Prostate gland (tissue), 2 donors: ENCODE data around the gene ENPEP. TPM values are rescaled to one million over a fixed set of nuclear protein-coding genes. Genes with fewer than 3 reads are reported as not detected.

Source experiments
- DNase-seq: peaks from one replicate; pipeline ENCODE4 v3.0.0-alpha.2; 2019; ENCODE audit warnings: low spot score
- H3K27ac ChIP-seq, 2 donors: fragments of 200-600 bp; sonication (generic); 2 replicates each; pipeline ENCODE4 v1.5.1; 2017 to 2019
- H3K27me3 ChIP-seq: fragments of 200-600 bp; sonication (generic); replicated peaks from 2 replicates; pipeline ENCODE4 v1.5.1; 2019; ENCODE audit not compliant: insufficient read depth
- H3K36me3 ChIP-seq, 2 donors: fragments of 200-600 bp; sonication (generic); 1 replicate in 1 of 2; 2 replicates in 1 of 2; pipeline versions ENCODE4 v1.5.1 to v1.8.1; 2017 to 2019
- H3K4me1 ChIP-seq: fragments of 200-600 bp; sonication (generic); replicated peaks from 2 replicates; pipeline ENCODE4 v1.5.1; 2019
- H3K4me3 ChIP-seq, 2 donors: fragments of 200-600 bp; sonication (generic); 2 replicates each; pipeline ENCODE4 v1.5.1; 2017 to 2019
- H3K9me3 ChIP-seq: fragments of 200-600 bp; sonication (generic); 2 replicates; pipeline ENCODE4 v1.5.1; 2017
- CTCF ChIP-seq, 4 experiments: fragments of 200-600 bp in 2 of 4; fragments of 450-650 bp in 2 of 4; sonication (generic) in 2 of 4; IDR thresholded peaks; 1 replicate in 3 of 4; 2 replicates in 1 of 4; pipeline ENCODE4 v1.5.1; 2016 to 2019; ENCODE audit warnings: antibody characterized with exemption in 4 of 4, mild to moderate bottlenecking in 2 of 4, moderate library complexity in 2 of 4
- POLR2A ChIP-seq: fragments of 450-650 bp; IDR thresholded peaks from one replicate; pipeline ENCODE4 v1.6.1; 2016; ENCODE audit warnings: antibody characterized with exemption, mild to moderate bottlenecking
- POLR2AphosphoS5 ChIP-seq: sonication (generic); formaldehyde crosslinking; IDR thresholded peaks from one replicate; pipeline ENCODE4 v1.6.1; 2017; ENCODE audit warnings: antibody characterized with exemption
- WGBS: methylation state at CpG from one replicate; pipeline ENCODE4 v1.1.5; 2018; 5-methylcytosine and 5-hydroxymethylcytosine counted together
- intact Hi-C: fragments of 100-400 bp; cut with DNase I; formaldehyde crosslinking; loops from one replicate; pipeline ENCODE4 v1.14.2; 2022
- total RNA-seq, 2 donors: library from RNA; depleted of rRNA; stranded (reverse); fragments of >200 nt; gene quantifications; one replicate each; pipeline ENCODE4 v1.1.0, GENCODE V29; 2016

Gene ENPEP
- total RNA-seq, 2 donors from 2014 or later: 1.3 to 1.8 TPM

GRCh38 chr4:110449947-110450346 is 26.0 kb upstream of the ENPEP start:
- DNase-seq: no peak
- Histone ChIP-seq H3K36me3 (no peaks in the 10 kb centered on the region), H3K4me1 (no peaks in the 10 kb centered on the region), H3K4me3 (no peak overlapping the region), H3K9me3 (no peaks in the 10 kb centered on the region), H3K27ac (no peak overlapping the region), H3K27me3 (no peaks in the 10 kb centered on the region)
- intact Hi-C loops: no loop called here
- 63% methylated on average over 2 of the region's 2 CpGs for WGBS
- no peak for TF ChIP-seq POLR2AphosphoS5

- H3K4me3 ChIP-seq: no peak overlapping the region
- intact Hi-C loops: no loop called here
- no peak for TF ChIP-seq CTCF (IDR thresholded peaks at IDR 0.05)
- no peak for TF ChIP-seq POLR2A
- TF ChIP-seq POLR2AphosphoS5: no peak
- H3K4me1 ChIP-seq: no peaks in the 10 kb centered on the region
- no peaks in the 10 kb centered on the region for H3K9me3 ChIP-seq
- no peak for DNase-seq
- no peaks in the 10 kb centered on the region for H3K27me3 ChIP-seq
- no peak overlapping the region for H3K27ac ChIP-seq
- no peaks in the 10 kb centered on the region for H3K36me3 ChIP-seq
- 82% methylated on average over 2 of the region's 2 CpGs for WGBS
Measured at GRCh38 chr4:110452546-110452945, 23.4 kb upstream of the ENPEP start.

GRCh38 chr4:110454441-110454840 is 21.5 kb upstream of the ENPEP start:
- Histone ChIP-seq H3K4me3 (no peak overlapping the region), H3K36me3 (no peaks in the 10 kb centered on the region), H3K27me3 (no peaks in the 10 kb centered on the region), H3K4me1 (no peaks in the 10 kb centered on the region), H3K9me3 (no peaks in the 10 kb centered on the region), H3K27ac (no peak overlapping the region)
- 11% methylated on average over 2 of the region's 2 CpGs for WGBS
- no peak for DNase-seq
- intact Hi-C loops: no loop called here
- TF ChIP-seq POLR2AphosphoS5 (no peak), CTCF (IDR thresholded peaks at IDR 0.05) (no peak), POLR2A (no peak)

GRCh38 chr4:110458494-110459266 is 17.3 kb upstream of the ENPEP start:
- Histone ChIP-seq H3K4me1 (no peaks in the 10 kb centered on the region), H3K9me3 (no peaks in the 10 kb centered on the region), H3K4me3 (no peak overlapping the region), H3K27ac (no peak overlapping the region), H3K36me3 (no peaks in the 10 kb centered on the region), H3K27me3 (no peaks in the 10 kb centered on the region)
- TF ChIP-seq POLR2A: no peak
- no peak for TF ChIP-seq CTCF (IDR thresholded peaks at IDR 0.05)
- no peak for TF ChIP-seq POLR2AphosphoS5
- intact Hi-C loops: no loop called here
- DNase-seq: no peak
- WGBS: 68% methylated on average over 4 of the region's 4 CpGs

GRCh38 chr4:110460074-110460746 is 15.7 kb upstream of the ENPEP start:
- intact Hi-C loops: no loop called here
- 85% methylated on average over 5 of the region's 5 CpGs for WGBS
- no peaks in the 10 kb centered on the region for H3K36me3 ChIP-seq

More at GRCh38 chr4:110460074-110460746, 15.7 kb upstream of the ENPEP start:
- no peaks in the 10 kb centered on the region for H3K27me3 ChIP-seq
- no peak for DNase-seq
- H3K4me3 ChIP-seq: no peak overlapping the region
- no peaks in the 10 kb centered on the region for H3K4me1 ChIP-seq
- no peaks in the 10 kb centered on the region for H3K9me3 ChIP-seq
- H3K27ac ChIP-seq: no peak overlapping the region
- TF ChIP-seq POLR2AphosphoS5 (no peak), CTCF (IDR thresholded peaks at IDR 0.05) (no peak), POLR2A (no peak)
